SK-N-SH treated with all-trans-retinoic acid at 6 μM for 48 hours (cell line): ENCODE data around the gene CALHM4.

Experiments used
- ATAC-seq: fragments of 200-7000 bp; cut with Tn5 transposase; 3 replicates; pipeline ENCODE4 v1.9.1; 2020; ENCODE audit warnings: mild to moderate bottlenecking, moderate library complexity
- BACH2 ChIP-seq: fragments of 250-450 bp; sonication (Bioruptor Pico); IDR thresholded peaks from 2 replicates; pipeline ENCODE4 v1.9.0; 2021; ENCODE audit warnings: mild to moderate bottlenecking, borderline replicate concordance
- CSDC2 ChIP-seq: fragments of 250-450 bp; sonication (Bioruptor Pico); IDR thresholded peaks from 2 replicates; pipeline ENCODE4 v1.5.0; 2020; ENCODE audit warnings: mild to moderate bottlenecking, moderate library complexity
- ESRRG ChIP-seq: fragments of 250-450 bp; sonication (Bioruptor Pico); IDR thresholded peaks from 2 replicates; pipeline ENCODE4 v1.6.1; 2021; ENCODE audit warnings: mild to moderate bottlenecking
- ISL1 ChIP-seq: fragments of 250-450 bp; sonication (Bioruptor Pico); IDR thresholded peaks from 2 replicates; pipeline ENCODE4 v2.1.2; 2022; ENCODE audit warnings: mild to moderate bottlenecking, moderate library complexity
- POU6F1 ChIP-seq: fragments of 250-450 bp; sonication (Bioruptor Pico); IDR thresholded peaks from 2 replicates; pipeline ENCODE4 v1.8.0; 2021; ENCODE audit warnings: low read depth, mild to moderate bottlenecking, moderate library complexity, borderline replicate concordance
- RARB ChIP-seq: fragments of 250-450 bp; sonication (Bioruptor Pico); IDR thresholded peaks from 2 replicates; pipeline ENCODE4 v1.8.0; 2021; ENCODE audit warnings: mild to moderate bottlenecking, moderate library complexity
- TOX ChIP-seq: fragments of 250-450 bp; sonication (Bioruptor Pico); IDR thresholded peaks from 2 replicates; pipeline ENCODE4 v1.8.0; 2021; ENCODE audit warnings: mild to moderate bottlenecking, moderate library complexity, borderline replicate concordance
- TSHZ2 ChIP-seq: fragments of 250-450 bp; sonication (Bioruptor Pico); IDR thresholded peaks from 2 replicates; pipeline ENCODE4 v1.5.0; 2020; ENCODE audit warnings: mild to moderate bottlenecking, moderate library complexity
- ZNF565 ChIP-seq: fragments of 450-650 bp; formaldehyde crosslinking; conservative IDR thresholded peaks from 2 replicates; pipeline ENCODE4 v1.5.0; 2020; ENCODE audit warnings: low read depth, mild to moderate bottlenecking, moderate library complexity
- ZNF8 ChIP-seq: fragments of 450-650 bp; formaldehyde crosslinking; IDR thresholded peaks from 2 replicates; pipeline ENCODE4 v1.5.0; 2020; ENCODE audit warnings: mild to moderate bottlenecking, moderate library complexity

Gene CALHM4

GRCh38 chr6:116605935-116606334 is 52.4 kb downstream of the CALHM4 start:
- no peak for ATAC-seq

More at GRCh38 chr6:116605935-116606334, 52.4 kb downstream of the CALHM4 start:
- no peak for TF ChIP-seq ISL1 (CRISPR knock-in tag)
- TF ChIP-seq POU6F1 (CRISPR knock-in tag): no peak
- TF ChIP-seq CSDC2 (CRISPR knock-in tag): no peak
- TF ChIP-seq ZNF565 (CRISPR knock-in tag): no peak
- no peak for TF ChIP-seq TSHZ2 (CRISPR knock-in tag)
- no peak for TF ChIP-seq TOX (CRISPR knock-in tag)
- TF ChIP-seq RARB (CRISPR knock-in tag): no peak
- TF ChIP-seq ESRRG (CRISPR knock-in tag): no peak
- no peak for TF ChIP-seq BACH2 (CRISPR knock-in tag)
- TF ChIP-seq ZNF8: no peak
